LNCAP (cell line): ENCODE measurements around the gene AXIN1.

Experiments used
- CTCF ChIP-seq: fragments of 450-650 bp; IDR thresholded peaks from 2 replicates; pipeline ENCODE4 v1.5.1; 2017; ENCODE audit warnings: mild to moderate bottlenecking

Gene AXIN1

GRCh38 chr16:259814-260253 lies 92.7 kb downstream of the AXIN1 start:
- no peak for TF ChIP-seq CTCF

DNA sequence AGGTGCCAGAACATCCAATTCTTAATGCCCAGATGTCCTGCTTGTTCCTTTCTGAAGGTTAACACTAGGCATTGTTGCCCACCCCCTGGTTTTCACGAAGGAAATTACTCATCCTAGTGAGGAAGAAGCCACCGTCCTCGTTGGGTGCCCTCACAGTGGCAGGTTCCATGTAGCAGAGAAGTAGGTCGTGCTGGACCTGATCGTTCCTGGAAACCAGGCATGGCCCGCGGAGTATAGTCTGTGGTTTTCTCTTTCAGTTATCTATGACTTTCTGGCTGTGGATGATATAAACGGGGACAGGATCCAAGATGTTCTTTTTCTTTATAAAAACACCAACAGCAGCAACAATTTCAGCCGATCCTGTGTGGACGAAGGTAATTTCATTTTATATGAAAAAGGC lies 93.3 kb downstream of the AXIN1 start:
- TF ChIP-seq CTCF = no peak

- TF ChIP-seq CTCF = no peak
Observed at GRCh38 chr16:255183-255582, 97.3 kb downstream of the AXIN1 start.

- no peak for TF ChIP-seq CTCF
Observed at GRCh38 chr16:254461-254860, 98.1 kb downstream of the AXIN1 start.

DNA sequence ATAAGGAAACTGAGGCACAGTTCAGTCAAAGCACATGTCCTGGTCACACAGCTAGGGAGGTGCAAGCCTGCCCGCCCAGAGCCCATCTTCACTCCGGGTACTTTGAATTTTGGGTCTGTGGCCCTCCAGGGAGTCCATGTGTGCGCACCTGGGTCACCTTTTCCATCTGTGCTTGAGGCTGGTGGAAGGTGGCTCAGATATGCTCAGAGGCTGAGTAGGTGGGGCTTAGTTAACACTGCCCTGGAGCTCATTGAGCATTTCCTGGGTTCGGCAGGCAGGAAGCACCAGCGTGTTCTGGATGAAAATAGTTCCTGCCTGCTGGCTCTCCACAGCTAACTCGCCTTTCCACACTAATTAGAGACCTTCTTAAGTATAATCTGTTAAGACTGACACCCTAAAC lies 98.7 kb downstream of the AXIN1 start:
- TF ChIP-seq CTCF = no peak

GRCh38 chr16:252366-253337 lies 99.9 kb downstream of the AXIN1 start:
- TF ChIP-seq CTCF = no peak

- TF ChIP-seq CTCF = no peak
Observed at GRCh38 chr16:249431-249830, 103.1 kb downstream of the AXIN1 start.
